IMR-90 (cell line): Measurements from ENCODE around the gene LAIR2. TPM values are rescaled to one million over a fixed set of nuclear protein-coding genes. Genes with fewer than 3 reads are reported as not detected.
A peak's percentile ranks its signal among the peaks of the same experiment; 100 is the strongest.

Experiments
- ATAC-seq: fragments of 200-7000 bp; cut with Tn5 transposase; 2 replicates; pipeline ENCODE4 v1.9.1; 2020; ENCODE audit warnings: low read depth, mild to moderate bottlenecking, moderate library complexity
- BruUV-seq: library from RNA; stranded (reverse); fragments of 400-500 nt; replicated peaks from 2 replicates; lab custom pipeline; 2021; lab: Mats Ljungman, UMichigan
- CTCF ChIA-PET: fragments of 300-600 bp; formaldehyde crosslinking; extraction: SDS; loops from one replicate; lab custom pipeline; 2021; ENCODE audit warnings: antibody characterized with exemption; lab: Yijun Ruan, JAX
- POLR2A ChIA-PET: fragments of 300-600 bp; sonication (Branson Sonifier 250); formaldehyde crosslinking; loops from one replicate; lab custom pipeline; 2022; ENCODE audit warnings: antibody characterized with exemption; ENCODE audit not compliant: unreplicated experiment; lab: Charles Lee
- DNase-seq: peaks from one replicate; pipeline ENCODE4 v3.0.0; 2013
- H2AFZ ChIP-seq: replicated peaks from 2 replicates; pipeline ENCODE3; 2013; ENCODE audit warnings: low read length, mild to moderate bottlenecking; ENCODE audit not compliant: poor library complexity
- H2AK5ac ChIP-seq: 2 replicates; pipeline ENCODE4 v1.6.1; 2013; ENCODE audit warnings: low read depth, low read length, inconsistent platforms
- H2AK9ac ChIP-seq: replicated peaks from 2 replicates; pipeline ENCODE3; 2013; ENCODE audit warnings: mild to moderate bottlenecking, low read depth, low read length, moderate library complexity; ENCODE audit not compliant: poor library complexity
- H2BK120ac ChIP-seq: 2 replicates; pipeline ENCODE4 v1.6.1; 2013; ENCODE audit warnings: low read depth, low read length, inconsistent platforms
- H2BK15ac ChIP-seq: 3 replicates; pipeline ENCODE4 v1.6.1; 2013; ENCODE audit warnings: low read depth, low read length, inconsistent platforms
- H2BK20ac ChIP-seq: 2 replicates; pipeline ENCODE4 v1.6.1; 2013; ENCODE audit warnings: low read depth, mild to moderate bottlenecking, inconsistent platforms, low read length, moderate library complexity
- H2BK5ac ChIP-seq: 2 replicates; pipeline ENCODE4 v1.6.1; 2013; ENCODE audit warnings: mild to moderate bottlenecking, low read depth, low read length, inconsistent platforms; ENCODE audit not compliant: poor library complexity, severe bottlenecking
- H3K14ac ChIP-seq: replicated peaks from 2 replicates; pipeline ENCODE4 v1.6.1; 2013; ENCODE audit warnings: low read depth, low read length, inconsistent platforms
- H3K18ac ChIP-seq: 2 replicates; pipeline ENCODE4 v1.6.1; 2013; ENCODE audit warnings: low read depth, low read length, control low read depth
- H3K23ac ChIP-seq: 2 replicates; pipeline ENCODE4 v1.6.1; 2013; ENCODE audit warnings: low read depth, low read length, inconsistent platforms
- H3K27ac ChIP-seq: 2 replicates; pipeline ENCODE4 v1.5.1; 2013; ENCODE audit warnings: mild to moderate bottlenecking, control low read depth, low read length; ENCODE audit not compliant: insufficient read depth
- H3K27me3 ChIP-seq: 2 replicates; pipeline ENCODE4 v1.6.1; 2013; ENCODE audit warnings: low read length; ENCODE audit not compliant: control insufficient read depth, insufficient read depth
- H3K36me3 ChIP-seq: 2 replicates; pipeline ENCODE4 v1.6.1; 2013; ENCODE audit warnings: low read length, mixed read lengths; ENCODE audit not compliant: control insufficient read depth, insufficient read depth
- H3K4ac ChIP-seq: 2 replicates; pipeline ENCODE4 v1.6.1; 2013; ENCODE audit warnings: low read depth, low read length, inconsistent platforms
- H3K4me1 ChIP-seq: 2 replicates; pipeline ENCODE4 v1.6.1; 2013; ENCODE audit warnings: low read length, mixed read lengths; ENCODE audit not compliant: control insufficient read depth, insufficient read depth
- H3K4me2 ChIP-seq: 2 replicates; pipeline ENCODE4 v1.6.1; 2013; ENCODE audit warnings: low read depth, mild to moderate bottlenecking, control low read depth, low read length, moderate library complexity
- H3K4me3 ChIP-seq: 2 replicates; pipeline ENCODE4 v1.5.1; 2013; ENCODE audit warnings: low read depth, mild to moderate bottlenecking, control low read depth, low read length, moderate library complexity; ENCODE audit not compliant: insufficient read depth
- H3K56ac ChIP-seq: 2 replicates; pipeline ENCODE4 v1.6.1; 2013; ENCODE audit warnings: low read length, inconsistent platforms; ENCODE audit not compliant: insufficient read depth; ENCODE audit errors: extremely low read depth
- H3K79me1 ChIP-seq, 2 experiments: 2 replicates each; pipeline ENCODE4 v1.6.1; 2013; ENCODE audit warnings: low read length in 2 of 2, inconsistent platforms in 1 of 2, low read depth in 1 of 2
- H3K9ac ChIP-seq: 2 replicates; pipeline ENCODE4 v1.6.1; 2013; ENCODE audit warnings: low read depth, low read length, control low read depth
- H3K9me1 ChIP-seq: 2 replicates; pipeline ENCODE4 v1.6.1; 2013; ENCODE audit warnings: low read length, inconsistent platforms; ENCODE audit not compliant: insufficient read depth
- H3K9me3 ChIP-seq: 2 replicates; pipeline ENCODE4 v1.6.1; 2013; ENCODE audit warnings: low read length; ENCODE audit not compliant: control insufficient read depth, insufficient read depth
- H4K20me1 ChIP-seq: 2 replicates; pipeline ENCODE4 v1.6.1; 2013; ENCODE audit warnings: low read length, inconsistent platforms; ENCODE audit not compliant: insufficient read depth
- H4K5ac ChIP-seq: 2 replicates; pipeline ENCODE4 v1.6.1; 2013; ENCODE audit warnings: mild to moderate bottlenecking, low read depth, low read length, control low read depth
- H4K8ac ChIP-seq, 2 experiments: 2 replicates each; pipeline ENCODE4 v1.6.1; 2013; ENCODE audit warnings: low read depth in 2 of 2, low read length in 2 of 2, control low read depth in 1 of 2, inconsistent platforms in 1 of 2
- H4K91ac ChIP-seq: 2 replicates; pipeline ENCODE4 v1.6.1; 2013; ENCODE audit warnings: low read depth, low read length, inconsistent platforms; ENCODE audit not compliant: insufficient read depth
- BHLHE40 ChIP-seq: fragments of 150-350 bp; IDR thresholded peaks from 2 replicates; pipeline ENCODE4 v1.6.1; 2016; ENCODE audit warnings: mild to moderate bottlenecking, low read depth, low read length
- MAZ ChIP-seq: IDR thresholded peaks from 2 replicates; pipeline ENCODE4 v1.6.1; 2012; ENCODE audit warnings: low read depth, mild to moderate bottlenecking, low read length, improper control_type of control experiment, moderate library complexity, borderline replicate concordance
- MXI1 ChIP-seq: IDR thresholded peaks from 2 replicates; pipeline ENCODE4 v1.6.1; 2012; ENCODE audit warnings: low read depth, mild to moderate bottlenecking, low read length, moderate library complexity, borderline replicate concordance
- NFE2L2 ChIP-seq: fragments of 150-350 bp; IDR thresholded peaks from 2 replicates; pipeline ENCODE4 v1.6.1; 2016; ENCODE audit warnings: low read depth, mild to moderate bottlenecking, low read length
- POLR2A ChIP-seq: IDR thresholded peaks from 2 replicates; pipeline ENCODE4 v1.6.1; 2012; ENCODE audit warnings: mild to moderate bottlenecking, low read depth, low read length
- WGBS, 2 experiments: methylation state at CpG; one replicate each; pipeline versions ENCODE4 v1.1.5 to v1.1.7; 2013; ENCODE audit warnings: missing lambda C conversion rate in 2 of 2; ENCODE audit not compliant: insufficient read length in 1 of 2; ENCODE audit errors: extremely low coverage in 2 of 2; 5-methylcytosine and 5-hydroxymethylcytosine counted together
- dilution Hi-C: fragments of 300-500 bp; cut with HindIII; formaldehyde crosslinking; loops from one replicate; pipeline ENCODE4 v1.14.3; 2018; ENCODE audit warnings: low sequenced_read_pairs; ENCODE audit not compliant: unreplicated experiment
- in situ Hi-C: fragments of 300-500 bp; cut with MboI; formaldehyde crosslinking; loops from 3 replicates; pipeline ENCODE4 v1.14.3; 2019; ENCODE audit warnings: low sequenced_read_pairs, inconsistent platforms, mixed read lengths
- intact Hi-C: fragments of 100-400 bp; cut with micrococcal nuclease; formaldehyde crosslinking; loops from 2 replicates; pipeline ENCODE4 v1.10.0; 2022
- polyA plus RNA-seq, 3 experiments: library from polyadenylated mRNA; depleted of rRNA; stranded (reverse); fragments of >200 nt; gene quantifications; 2 replicates each; pipeline ENCODE4 v1.2.3, GENCODE V29; 2012; ENCODE audit warnings: low replicate concordance in 1 of 3
- total RNA-seq: library from RNA; depleted of rRNA; stranded (reverse); fragments of >200 nt; gene quantifications from 2 replicates; pipeline ENCODE4 v1.2.3, GENCODE V29; 2012
- TF ChIP-seq, protein P1 (sequence below): conservative IDR thresholded peaks from 2 replicates; pipeline ENCODE4 v1.5.1; 2012; ENCODE audit warnings: mild to moderate bottlenecking, low read depth, low read length, improper control_type of control experiment
- TF ChIP-seq, protein P2 (sequence below): fragments of 150-350 bp; IDR thresholded peaks from 2 replicates; pipeline ENCODE4 v1.6.1; 2016; ENCODE audit warnings: low read depth, mild to moderate bottlenecking, low read length, moderate library complexity, borderline replicate concordance

Gene LAIR2
- total and polyA plus RNA-seq, 2 of the 4 experiments (the other 2 are of a cell fraction): not detected

DNA sequence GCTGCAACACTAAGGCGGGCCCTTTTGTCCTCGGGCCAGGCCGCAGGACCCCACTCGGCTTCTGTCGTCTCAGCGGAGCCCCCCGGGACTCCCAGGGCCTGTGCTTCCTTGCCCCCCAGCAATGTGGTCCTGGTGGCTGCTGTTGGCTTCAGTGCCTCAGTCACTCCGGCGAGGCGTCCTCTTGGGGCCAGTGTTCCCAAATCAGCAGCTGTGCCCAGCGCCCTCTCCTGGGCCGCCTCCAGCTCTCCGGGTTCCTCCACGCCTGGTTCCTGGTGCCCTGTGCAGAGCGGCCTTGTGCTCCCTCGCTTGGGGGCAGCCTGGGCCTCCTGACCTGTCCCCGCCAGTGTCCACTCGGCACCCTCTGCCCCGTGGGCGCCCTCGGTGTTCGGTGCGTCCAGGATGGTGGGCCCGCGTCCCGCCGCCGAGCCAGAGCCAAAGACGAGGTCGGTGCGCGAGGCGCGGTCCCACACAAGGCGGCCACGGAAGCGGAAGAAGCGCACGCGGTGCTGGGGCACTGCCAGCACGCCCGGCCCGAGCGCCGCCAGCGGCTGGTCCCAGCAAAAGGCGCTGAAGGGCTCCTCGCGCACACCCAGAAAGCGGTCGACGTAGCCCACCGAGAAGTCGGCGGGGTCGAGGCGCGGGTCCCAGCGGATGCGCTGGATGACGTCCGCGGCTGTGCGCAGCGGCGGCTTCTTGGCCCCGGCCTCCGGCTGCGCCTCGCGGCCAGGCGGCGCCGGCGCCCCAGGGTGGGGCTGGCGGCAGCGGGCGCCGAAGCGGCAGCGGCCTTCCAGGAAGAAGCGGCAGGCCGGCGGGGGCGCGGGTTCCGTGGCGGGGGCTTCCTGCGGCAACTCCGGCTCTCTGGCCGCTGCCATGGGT lies 39.7 kb upstream of the LAIR2 start:
- H3K27ac ChIP-seq: peak overlapping the region; percentile 94
- peak overlapping the region; percentile 57; the same call in 1 of the 2 replicates for H3K56ac ChIP-seq
- ATAC-seq: peak; percentile 21
- DNase-seq: peak; percentile 46
- H3K9me3 ChIP-seq: no peaks in the 10 kb centered on the region
- no TSS peak for BruUV-seq
- peaks cover 6% of the 10 kb centered on the region; the same call in 1 of the 2 replicates for H3K9me1 ChIP-seq
- in situ Hi-C loops: loop anchor here (25.0 kb wide), 4 partner anchors 351 to 1674 kb away; partner anchors contain the start of genes NAT14, NDUFA3, OSCAR and PRPF31
- peaks cover 44% of the 10 kb centered on the region for H3K36me3 ChIP-seq
- H3K27me3 ChIP-seq: no peaks in the 10 kb centered on the region
- H3K79me1 ChIP-seq: peaks cover 11 to 40% of the 10 kb centered on the region in 2 experiments; a peak in 3 of 4 replicates
- peak; percentile 61 for TF ChIP-seq POLR2A
- no peak for TF ChIP-seq BHLHE40
- peak; percentile 10; the same call in 1 of the 2 replicates for TF ChIP-seq MAZ
- TF ChIP-seq, protein P1, sequence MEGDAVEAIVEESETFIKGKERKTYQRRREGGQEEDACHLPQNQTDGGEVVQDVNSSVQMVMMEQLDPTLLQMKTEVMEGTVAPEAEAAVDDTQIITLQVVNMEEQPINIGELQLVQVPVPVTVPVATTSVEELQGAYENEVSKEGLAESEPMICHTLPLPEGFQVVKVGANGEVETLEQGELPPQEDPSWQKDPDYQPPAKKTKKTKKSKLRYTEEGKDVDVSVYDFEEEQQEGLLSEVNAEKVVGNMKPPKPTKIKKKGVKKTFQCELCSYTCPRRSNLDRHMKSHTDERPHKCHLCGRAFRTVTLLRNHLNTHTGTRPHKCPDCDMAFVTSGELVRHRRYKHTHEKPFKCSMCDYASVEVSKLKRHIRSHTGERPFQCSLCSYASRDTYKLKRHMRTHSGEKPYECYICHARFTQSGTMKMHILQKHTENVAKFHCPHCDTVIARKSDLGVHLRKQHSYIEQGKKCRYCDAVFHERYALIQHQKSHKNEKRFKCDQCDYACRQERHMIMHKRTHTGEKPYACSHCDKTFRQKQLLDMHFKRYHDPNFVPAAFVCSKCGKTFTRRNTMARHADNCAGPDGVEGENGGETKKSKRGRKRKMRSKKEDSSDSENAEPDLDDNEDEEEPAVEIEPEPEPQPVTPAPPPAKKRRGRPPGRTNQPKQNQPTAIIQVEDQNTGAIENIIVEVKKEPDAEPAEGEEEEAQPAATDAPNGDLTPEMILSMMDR: 0 out of 2 replicates have a peak, but pooled peaks have one; percentile 0
- TF ChIP-seq MXI1: peak; percentile 57; the same call in 1 of the 2 replicates
- TF ChIP-seq NFE2L2: no peak
- TF ChIP-seq, protein P2, sequence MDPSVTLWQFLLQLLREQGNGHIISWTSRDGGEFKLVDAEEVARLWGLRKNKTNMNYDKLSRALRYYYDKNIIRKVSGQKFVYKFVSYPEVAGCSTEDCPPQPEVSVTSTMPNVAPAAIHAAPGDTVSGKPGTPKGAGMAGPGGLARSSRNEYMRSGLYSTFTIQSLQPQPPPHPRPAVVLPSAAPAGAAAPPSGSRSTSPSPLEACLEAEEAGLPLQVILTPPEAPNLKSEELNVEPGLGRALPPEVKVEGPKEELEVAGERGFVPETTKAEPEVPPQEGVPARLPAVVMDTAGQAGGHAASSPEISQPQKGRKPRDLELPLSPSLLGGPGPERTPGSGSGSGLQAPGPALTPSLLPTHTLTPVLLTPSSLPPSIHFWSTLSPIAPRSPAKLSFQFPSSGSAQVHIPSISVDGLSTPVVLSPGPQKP: no peak
- no peak overlapping the region for H2BK15ac ChIP-seq
- peak overlapping the region; percentile 88 for H3K4me2 ChIP-seq
- peaks cover 45% of the 10 kb centered on the region for H4K20me1 ChIP-seq
- H2BK20ac ChIP-seq: no peak overlapping the region
- H4K5ac ChIP-seq: peak overlapping the region; percentile 86
- 0 out of 2 replicates have a peak overlapping the region, but pooled peaks have one; percentile 39 for H2BK120ac ChIP-seq
- H3K4me3 ChIP-seq: peak overlapping the region; percentile 52
- 9% methylated on average over 71 of the region's 91 CpGs; no CpG with 5 or more reads in 1 of the 2 experiments for WGBS, 2 experiments
- intact Hi-C loops: loop anchor here (10.0 kb wide), 1 partner anchor 622 kb away; no protein-coding TSS in a partner anchor
- H4K8ac ChIP-seq: peak overlapping the region; percentile 30 to 95; a peak in 3 of 4 replicates
- peak overlapping the region; percentile 77 for H4K91ac ChIP-seq
- peaks cover 18% of the 10 kb centered on the region for H3K4me1 ChIP-seq
- peak overlapping the region; percentile 84 for H2AFZ ChIP-seq
- peak overlapping the region; percentile 82 for H2AK9ac ChIP-seq
- peak overlapping the region; percentile 93 for H3K4ac ChIP-seq
- peak overlapping the region; percentile 88 for H3K14ac ChIP-seq
- peak overlapping the region; percentile 77 for H3K9ac ChIP-seq
- ChIA-PET POLR2A (interaction anchor here (1.0 kb wide), 1 partner anchor 32 kb away, joined by 3 read pairs; no protein-coding TSS in a partner anchor), CTCF (interaction anchor here (0.8 kb wide), 1 partner anchor 10 kb away, joined by 3 read pairs; the partner anchor contains the start of gene CDC42EP5)
- peak overlapping the region; percentile 94 for H2AK5ac ChIP-seq
- peak overlapping the region; percentile 50; the same call in 1 of the 2 replicates for H3K18ac ChIP-seq
- H3K23ac ChIP-seq: peak overlapping the region; percentile 71
- H2BK5ac ChIP-seq: peak overlapping the region; percentile 83
- dilution Hi-C loops: no loop called here
